Common myeloid progenitor, CD34-positive (primary cell): ENCODE measurements around the gene EPYC.

Experiments used
- CTCF ChIA-PET: fragments of 350-600 bp; sonication (Branson Sonifier 250); formaldehyde crosslinking; loops from one replicate; lab custom pipeline; 2021; ENCODE audit warnings: antibody characterized with exemption; lab: Charles Lee
- POLR2A ChIA-PET: fragments of 350-600 bp; sonication (Branson Sonifier 250); formaldehyde crosslinking; loops from one replicate; lab custom pipeline; 2021; ENCODE audit warnings: antibody characterized with exemption; lab: Charles Lee
- DNase-seq, 3 donors: peaks; one replicate each; pipeline versions ENCODE4 v3.0.0 to v3.0.0-alpha.2; 2013
- H3K27ac ChIP-seq, 2 experiments: 1 replicate in 1 of 2; 2 replicates in 1 of 2; pipeline ENCODE4 v1.7.0; 2013; ENCODE audit warnings: inconsistent platforms in 2 of 2, low read length in 2 of 2, mild to moderate bottlenecking in 2 of 2, low read depth in 1 of 2, moderate library complexity in 1 of 2; ENCODE audit not compliant: severe bottlenecking in 2 of 2, insufficient read depth in 1 of 2, poor library complexity in 1 of 2
- H3K27me3 ChIP-seq, 5 experiments: replicated peaks in 2 of 5; 1 replicate in 3 of 5; 2 replicates in 2 of 5; pipeline versions ENCODE4 v1.6.1 to v1.7.0; 2013; ENCODE audit warnings: low read length in 4 of 5, mild to moderate bottlenecking in 2 of 5, moderate library complexity in 2 of 5, inconsistent platforms in 1 of 5; ENCODE audit not compliant: insufficient read depth in 5 of 5, control insufficient read depth in 4 of 5
- H3K36me3 ChIP-seq, 4 experiments: 1 replicate in 2 of 4; 2 replicates in 2 of 4; pipeline versions ENCODE4 v1.6.1 to v1.7.0; 2013; ENCODE audit warnings: low read length in 3 of 4, control low read depth in 1 of 4, mild to moderate bottlenecking in 1 of 4; ENCODE audit not compliant: control insufficient read depth in 4 of 4, insufficient read depth in 4 of 4
- H3K4me1 ChIP-seq, 4 experiments: 1 replicate in 3 of 4; 2 replicates in 1 of 4; pipeline versions ENCODE4 v1.6.1 to v1.7.1; 2013; ENCODE audit warnings: low read length in 3 of 4, mild to moderate bottlenecking in 3 of 4, control low read depth in 1 of 4, inconsistent platforms in 1 of 4, moderate library complexity in 1 of 4; ENCODE audit not compliant: control insufficient read depth in 4 of 4, insufficient read depth in 4 of 4; ENCODE audit errors: control extremely low read depth in 1 of 4
- H3K4me3 ChIP-seq, 7 experiments: 1 replicate in 4 of 7; 2 replicates in 3 of 7; pipeline versions ENCODE4 v1.5.1 to v1.7.0; 2013; ENCODE audit warnings: mild to moderate bottlenecking in 7 of 7, low read length in 6 of 7, moderate library complexity in 6 of 7, inconsistent platforms in 2 of 7, low read depth in 2 of 7, control low read depth in 1 of 7; ENCODE audit not compliant: insufficient read depth in 4 of 7, control insufficient read depth in 1 of 7; ENCODE audit errors: extremely low read depth in 1 of 7
- H3K9me3 ChIP-seq, 5 experiments: 1 replicate in 4 of 5; 2 replicates in 1 of 5; pipeline versions ENCODE4 v1.6.1 to v1.7.1; 2013; ENCODE audit warnings: low read length in 4 of 5, mild to moderate bottlenecking in 2 of 5, inconsistent platforms in 1 of 5, low read depth in 1 of 5, moderate library complexity in 1 of 5; ENCODE audit not compliant: control insufficient read depth in 4 of 5, insufficient read depth in 2 of 5; ENCODE audit errors: control extremely low read depth in 1 of 5
- WGBS: methylation state at CpG from one replicate; pipeline ENCODE4 v1.1.5; 2013; ENCODE audit not compliant: insufficient coverage; 5-methylcytosine and 5-hydroxymethylcytosine counted together

EPYC gene

GRCh38 chr12:91033251-91033650 lies 28.5 kb upstream of the EPYC start:
- WGBS = no CpG with 5 or more reads among the region's 2 CpGs

GRCh38 chr12:91023326-91024004 lies 18.7 kb upstream of the EPYC start:
- no CpG with 5 or more reads among the region's 1 CpG for WGBS
- no peaks in the 10 kb centered on the region for H3K36me3 ChIP-seq
- H3K27ac ChIP-seq = no peak overlapping the region
- peaks cover 0 to 6% (median 0%) of the 10 kb centered on the region in 5 experiments for H3K9me3 ChIP-seq
- DNase-seq = peak in 2 of 3 donors; percentile 56 to 71
- ChIA-PET CTCF (interaction anchor here (1.2 to 1.7 kb wide), 3 partner anchors 12 to 87 kb away, joined by 3 to 4 read pairs (median 4); no protein-coding TSS in a partner anchor), POLR2A (no interaction called here)
- H3K27me3 ChIP-seq = no peaks in the 10 kb centered on the region
- peak overlapping the region in 1 of 7 experiments; percentile 9 for H3K4me3 ChIP-seq
- peaks cover 0 to 5% (median 2%) of the 10 kb centered on the region in 4 experiments for H3K4me1 ChIP-seq

More at GRCh38 chr12:91033251-91033650, 28.5 kb upstream of the EPYC start:
- peaks cover 0 to 2% (median 0%) of the 10 kb centered on the region in 5 experiments for H3K27me3 ChIP-seq
- H3K9me3 ChIP-seq = no peaks in the 10 kb centered on the region
- ChIA-PET CTCF (interaction anchor here (0.9 to 1.7 kb wide), 2 partner anchors 28 to 76 kb away, joined by 3 to 6 read pairs; no protein-coding TSS in a partner anchor), POLR2A (no interaction called here)
- no peak overlapping the region for H3K27ac ChIP-seq
- peaks cover 6 to 18% (median 8%) of the 10 kb centered on the region in 4 experiments for H3K4me1 ChIP-seq
- DNase-seq = peak; percentile 65 to 90 (median 80)
- H3K36me3 ChIP-seq = no peaks in the 10 kb centered on the region
- H3K4me3 ChIP-seq = peak overlapping the region in 2 of 7 experiments; percentile 5 to 32

- WGBS = 100% methylated on average over 1 of the region's 2 CpGs
- no peak overlapping the region for H3K4me3 ChIP-seq
- H3K36me3 ChIP-seq = no peaks in the 10 kb centered on the region
- H3K27me3 ChIP-seq = no peaks in the 10 kb centered on the region
- H3K4me1 ChIP-seq = peaks cover 0 to 5% (median 2%) of the 10 kb centered on the region in 4 experiments
- no peak overlapping the region for H3K27ac ChIP-seq
- H3K9me3 ChIP-seq = peaks cover 0 to 6% (median 0%) of the 10 kb centered on the region in 5 experiments
- DNase-seq = no peak
- POLR2A ChIA-PET = no interaction called here
- CTCF ChIA-PET = interaction anchor here (1.3 kb wide), 1 partner anchor 9 kb away, joined by 7 read pairs; no protein-coding TSS in a partner anchor
Measured at GRCh38 chr12:91021076-91021475, 16.3 kb upstream of the EPYC start.

GRCh38 chr12:91019455-91019854 lies 14.7 kb upstream of the EPYC start:
- Histone ChIP-seq H3K9me3 (peaks cover 0 to 5% (median 0%) of the 10 kb centered on the region in 5 experiments), H3K27ac (no peak overlapping the region), H3K27me3 (no peaks in the 10 kb centered on the region), H3K4me1 (peaks cover 0 to 5% (median 2%) of the 10 kb centered on the region in 4 experiments), H3K4me3 (no peak overlapping the region), H3K36me3 (no peaks in the 10 kb centered on the region)
- POLR2A ChIA-PET = no interaction called here
- no peak for DNase-seq
- 100% methylated on average over 1 of the region's 4 CpGs for WGBS
- CTCF ChIA-PET = interaction anchor here (1.0 kb wide), 1 partner anchor 11 kb away, joined by 3 read pairs; no protein-coding TSS in a partner anchor

DNA sequence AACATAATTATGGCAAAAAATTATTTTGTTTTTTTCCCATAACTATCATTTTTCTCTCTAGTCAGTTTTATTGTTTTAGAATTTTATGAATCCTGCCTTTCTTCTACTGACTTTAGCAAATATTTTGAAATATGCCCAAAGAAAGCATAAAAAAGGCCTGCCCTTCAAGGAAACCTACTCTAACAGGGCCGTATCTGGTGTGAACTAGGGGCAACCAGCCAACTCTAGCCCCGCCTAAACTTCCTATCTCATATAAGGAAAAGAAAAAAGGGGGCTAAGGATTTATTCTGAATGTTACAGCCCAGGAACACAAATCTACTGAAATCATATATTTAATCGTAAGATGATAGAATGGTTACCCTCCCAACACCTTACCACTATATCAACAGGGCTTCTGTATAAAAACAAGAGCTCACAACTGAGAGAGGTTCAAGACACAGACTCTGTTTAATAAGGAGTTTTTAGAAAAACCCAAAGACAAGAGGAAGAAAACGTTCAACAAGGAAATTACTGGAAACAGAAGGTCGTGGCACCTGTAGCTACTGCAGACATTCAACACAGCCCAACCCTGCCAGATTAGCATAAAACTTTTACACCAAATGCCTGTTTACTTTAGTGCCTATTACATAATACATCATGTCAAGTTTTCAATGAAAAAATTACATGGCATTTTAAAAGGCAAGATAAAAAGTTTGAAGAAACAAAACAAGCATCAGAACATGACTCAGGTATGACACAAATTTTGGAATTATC lies 12.9 kb upstream of the EPYC start:
- no peak for DNase-seq
- no peak overlapping the region for H3K27ac ChIP-seq
- no peaks in the 10 kb centered on the region for H3K27me3 ChIP-seq
- WGBS = 0% methylated on average over 1 of the region's 5 CpGs
- no peak overlapping the region for H3K4me3 ChIP-seq
- no peaks in the 10 kb centered on the region for H3K36me3 ChIP-seq
- ChIA-PET CTCF (no interaction called here), POLR2A (no interaction called here)
- H3K4me1 ChIP-seq = no peaks in the 10 kb centered on the region
- H3K9me3 ChIP-seq = no peaks in the 10 kb centered on the region

GRCh38 chr12:91017043-91017442 lies 12.3 kb upstream of the EPYC start:
- no CpG with 5 or more reads among the region's 1 CpG for WGBS
- ChIA-PET POLR2A (no interaction called here), CTCF (no interaction called here)

More at GRCh38 chr12:91017043-91017442, 12.3 kb upstream of the EPYC start:
- H3K27ac ChIP-seq = no peak overlapping the region
- no peaks in the 10 kb centered on the region for H3K4me1 ChIP-seq
- no peaks in the 10 kb centered on the region for H3K36me3 ChIP-seq
- no peaks in the 10 kb centered on the region for H3K27me3 ChIP-seq
- no peaks in the 10 kb centered on the region for H3K9me3 ChIP-seq
- no peak for DNase-seq
- no peak overlapping the region for H3K4me3 ChIP-seq
